Tibial nerve (tissue), 4 donors: ENCODE measurements around the gene NDUFS4. TPM values are rescaled to one million over a fixed set of nuclear protein-coding genes. Genes with fewer than 3 reads are reported as not detected.
"Not testable (repeated sequence)": the region's sequence is repeated elsewhere in the genome, so short reads cannot be mapped to it uniquely, and the experiment has no call there.

Source experiments
- DNase-seq, 2 donors: peaks; one replicate each; pipeline ENCODE4 v3.0.0-alpha.2; 2019; ENCODE audit warnings: low spot score in 2 of 2
- H3K27ac ChIP-seq, 4 donors: fragments of 200-600 bp; sonication (generic) in 3 of 4; one replicate each; pipeline ENCODE4 v1.5.1; 2017 to 2019; ENCODE audit warnings: mild to moderate bottlenecking in 1 of 4
- H3K27me3 ChIP-seq, 2 donors: fragments of 200-600 bp; sonication (generic) in 1 of 2; one replicate each; pipeline versions ENCODE4 v1.5.1 to v1.6.0; 2017 to 2019
- H3K36me3 ChIP-seq, 3 donors: fragments of 200-600 bp; sonication (generic); one replicate each; pipeline ENCODE4 v1.5.1; 2018 to 2019
- H3K4me1 ChIP-seq, 4 donors: fragments of 200-600 bp; sonication (generic) in 3 of 4; one replicate each; pipeline ENCODE4 v1.5.1; 2017 to 2019
- H3K4me3 ChIP-seq, 4 donors: fragments of 200-600 bp; sonication (generic) in 3 of 4; one replicate each; pipeline ENCODE4 v1.5.1; 2017 to 2019; ENCODE audit warnings: mild to moderate bottlenecking in 1 of 4, moderate library complexity in 1 of 4
- H3K9me3 ChIP-seq, 4 donors: fragments of 200-600 bp; sonication (generic) in 3 of 4; one replicate each; pipeline ENCODE4 v1.5.1; 2017 to 2019
- CTCF ChIP-seq, 5 experiments: fragments of 200-600 bp in 3 of 5; fragments of 450-650 bp in 2 of 5; sonication (generic) in 3 of 5; IDR thresholded peaks; one replicate each; pipeline ENCODE4 v1.5.1; 2016 to 2019; ENCODE audit warnings: antibody characterized with exemption in 5 of 5, mild to moderate bottlenecking in 3 of 5, moderate library complexity in 2 of 5
- EP300 ChIP-seq, 2 donors: sonication (generic); formaldehyde crosslinking; IDR thresholded peaks; one replicate each; pipeline ENCODE4 v1.6.1; 2017; ENCODE audit warnings: antibody characterized with exemption in 2 of 2, mild to moderate bottlenecking in 1 of 2
- POLR2A ChIP-seq, 2 donors: fragments of 450-650 bp; IDR thresholded peaks; one replicate each; pipeline ENCODE4 v1.6.1; 2017; ENCODE audit warnings: antibody characterized with exemption in 2 of 2, mild to moderate bottlenecking in 2 of 2, moderate library complexity in 2 of 2
- WGBS, 2 donors: methylation state at CpG; one replicate each; pipeline ENCODE4 v1.1.5; 2018; 5-methylcytosine and 5-hydroxymethylcytosine counted together
- total RNA-seq, 4 donors: library from RNA; depleted of rRNA; stranded (reverse); fragments of >200 nt; gene quantifications; one replicate each; pipeline ENCODE4 v1.1.0, GENCODE V29; 2016

The NDUFS4 gene
- total RNA-seq, 4 donors from 2014 or later = 46.3 to 85.9 (median 67.7) TPM

- no peak for DNase-seq
- Histone ChIP-seq H3K4me1 (no peaks in the 10 kb centered on the region), H3K27ac (no peak overlapping the region), H3K9me3 (peaks cover 0 to 2% (median 0%) of the 10 kb centered on the region in 4 donors), H3K36me3 (no peaks in the 10 kb centered on the region), H3K4me3 (no peak overlapping the region), H3K27me3 (no peaks in the 10 kb centered on the region)
- no peak for TF ChIP-seq CTCF (IDR thresholded peaks at IDR 0.05)
- no peak for TF ChIP-seq EP300 (IDR thresholded peaks at IDR 0.05)
- TF ChIP-seq POLR2A (IDR thresholded peaks at IDR 0.05) = no peak
- 82 to 95% methylated on average over 2 of the region's 2 CpGs for WGBS, 2 donors
These were observed 18.6 kb upstream of the NDUFS4 start for GRCh38 chr5:53541859-53542258.

GRCh38 chr5:53542926-53543325 is 17.5 kb upstream of the NDUFS4 start:
- Histone ChIP-seq H3K4me1 (no peaks in the 10 kb centered on the region), H3K9me3 (peaks cover 0 to 2% (median 0%) of the 10 kb centered on the region in 4 donors), H3K4me3 (no peak overlapping the region), H3K27me3 (no peaks in the 10 kb centered on the region), H3K36me3 (no peaks in the 10 kb centered on the region), H3K27ac (no peak overlapping the region)
- WGBS, 2 donors = 68 to 74% methylated on average over 2 of the region's 2 CpGs
- DNase-seq = no peak
- TF ChIP-seq EP300 (IDR thresholded peaks at IDR 0.05) (no peak), POLR2A (IDR thresholded peaks at IDR 0.05) (no peak), CTCF (IDR thresholded peaks at IDR 0.05) (no peak)

GRCh38 chr5:53543401-53543800 is 17.0 kb upstream of the NDUFS4 start:
- 76 to 77% methylated on average over 2 of the region's 2 CpGs for WGBS, 2 donors
- H3K4me3 ChIP-seq = no peak overlapping the region
- no peak for TF ChIP-seq CTCF (IDR thresholded peaks at IDR 0.05)
- TF ChIP-seq EP300 (IDR thresholded peaks at IDR 0.05) = no peak
- no peak for TF ChIP-seq POLR2A (IDR thresholded peaks at IDR 0.05)
- H3K4me1 ChIP-seq = no peaks in the 10 kb centered on the region
- H3K9me3 ChIP-seq = peaks cover 0 to 2% (median 0%) of the 10 kb centered on the region in 4 donors
- H3K27me3 ChIP-seq = no peaks in the 10 kb centered on the region
- DNase-seq = no peak
- no peaks in the 10 kb centered on the region for H3K36me3 ChIP-seq
- H3K27ac ChIP-seq = no peak overlapping the region

- no peaks in the 10 kb centered on the region for H3K36me3 ChIP-seq
- no peaks in the 10 kb centered on the region for H3K4me1 ChIP-seq
- H3K27me3 ChIP-seq = no peaks in the 10 kb centered on the region
- H3K9me3 ChIP-seq = peaks cover 0 to under 1% (median 0%) of the 10 kb centered on the region in 4 donors
- no peak overlapping the region for H3K4me3 ChIP-seq
- no peak overlapping the region for H3K27ac ChIP-seq
- WGBS, 2 donors = 39 to 53% methylated on average over 2 of the region's 2 CpGs
- TF ChIP-seq POLR2A (IDR thresholded peaks at IDR 0.05) = no peak
- TF ChIP-seq EP300 (IDR thresholded peaks at IDR 0.05) = no peak
- TF ChIP-seq CTCF (IDR thresholded peaks at IDR 0.05) = no peak
- DNase-seq = no peak
These were observed 14.7 kb upstream of the NDUFS4 start for GRCh38 chr5:53545744-53546143.

GRCh38 chr5:53547226-53547625 is 13.2 kb upstream of the NDUFS4 start:
- DNase-seq = no peak
- TF ChIP-seq EP300 (IDR thresholded peaks at IDR 0.05) (no peak), POLR2A (IDR thresholded peaks at IDR 0.05) (no peak), CTCF (IDR thresholded peaks at IDR 0.05) (no peak)
- Histone ChIP-seq H3K27me3 (no peaks in the 10 kb centered on the region), H3K36me3 (no peaks in the 10 kb centered on the region), H3K4me1 (no peaks in the 10 kb centered on the region), H3K4me3 (no peak overlapping the region), H3K27ac (no peak overlapping the region), H3K9me3 (no peaks in the 10 kb centered on the region)
- 82 to 86% methylated on average over 4 of the region's 4 CpGs for WGBS, 2 donors

GRCh38 chr5:53548501-53548900 is 11.9 kb upstream of the NDUFS4 start:
- not testable (repeated sequence) for H3K27me3 ChIP-seq, H3K27ac ChIP-seq, H3K4me3 ChIP-seq, H3K9me3 ChIP-seq, H3K4me1 ChIP-seq, DNase-seq, H3K36me3 ChIP-seq
- 85 to 91% methylated on average over 7 of the region's 7 CpGs for WGBS, 2 donors
